ENCODE measurements around the gene PPOX.

The PPOX gene

DNA sequence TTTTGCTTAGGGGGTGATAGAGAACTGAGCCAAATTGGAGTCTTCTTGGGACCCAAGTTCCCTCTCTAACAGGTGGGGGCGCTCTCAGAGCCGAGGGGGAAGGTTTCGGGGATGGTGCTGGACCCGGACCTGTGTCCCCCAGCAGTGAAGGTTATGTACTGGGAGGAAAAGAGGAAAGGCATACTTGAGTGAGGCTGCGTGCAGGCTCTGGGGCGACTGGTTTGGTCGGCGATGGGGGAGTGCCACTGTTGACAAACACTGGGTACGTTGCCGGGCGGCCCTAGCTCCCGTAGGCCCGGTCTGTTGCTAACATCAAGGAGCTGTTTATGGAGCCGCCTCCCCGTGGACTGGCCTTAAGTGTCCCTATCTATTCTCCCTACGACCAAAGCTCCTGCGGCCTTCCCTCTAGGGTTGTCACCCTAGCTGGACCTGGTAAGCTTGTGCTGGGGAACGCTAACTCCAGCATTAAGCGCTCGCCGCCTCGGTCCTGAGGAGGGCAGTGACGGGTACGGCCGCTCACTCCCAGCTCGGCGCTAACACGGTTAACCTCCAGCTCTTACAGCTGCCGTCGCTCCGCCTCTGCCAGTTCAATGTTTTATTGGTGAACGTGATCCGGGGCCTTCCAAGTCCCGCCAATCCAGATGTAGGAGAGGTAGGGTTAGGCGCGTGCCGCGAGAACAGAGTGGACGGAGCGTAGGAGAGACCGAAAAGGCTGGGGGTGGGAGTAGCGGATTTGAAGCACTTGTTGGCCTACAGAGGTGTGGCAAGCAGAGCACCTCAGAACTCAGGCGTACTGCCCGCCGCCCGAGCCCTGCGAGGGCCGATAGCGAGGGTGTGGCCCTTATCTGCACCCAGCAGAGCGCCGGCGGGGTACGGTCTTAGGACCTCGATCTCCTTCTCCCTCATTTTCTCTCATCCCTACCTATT, at the start of gene PPOX:
Gene PPOX (plus strand): TSS at position 685 of the 927 bp plus-strand sequence. CDS start 422 bp downstream, outside the sequence.
- peak; percentile 97 for DNase-seq (ENCODE audit: low spot score)

DNA sequence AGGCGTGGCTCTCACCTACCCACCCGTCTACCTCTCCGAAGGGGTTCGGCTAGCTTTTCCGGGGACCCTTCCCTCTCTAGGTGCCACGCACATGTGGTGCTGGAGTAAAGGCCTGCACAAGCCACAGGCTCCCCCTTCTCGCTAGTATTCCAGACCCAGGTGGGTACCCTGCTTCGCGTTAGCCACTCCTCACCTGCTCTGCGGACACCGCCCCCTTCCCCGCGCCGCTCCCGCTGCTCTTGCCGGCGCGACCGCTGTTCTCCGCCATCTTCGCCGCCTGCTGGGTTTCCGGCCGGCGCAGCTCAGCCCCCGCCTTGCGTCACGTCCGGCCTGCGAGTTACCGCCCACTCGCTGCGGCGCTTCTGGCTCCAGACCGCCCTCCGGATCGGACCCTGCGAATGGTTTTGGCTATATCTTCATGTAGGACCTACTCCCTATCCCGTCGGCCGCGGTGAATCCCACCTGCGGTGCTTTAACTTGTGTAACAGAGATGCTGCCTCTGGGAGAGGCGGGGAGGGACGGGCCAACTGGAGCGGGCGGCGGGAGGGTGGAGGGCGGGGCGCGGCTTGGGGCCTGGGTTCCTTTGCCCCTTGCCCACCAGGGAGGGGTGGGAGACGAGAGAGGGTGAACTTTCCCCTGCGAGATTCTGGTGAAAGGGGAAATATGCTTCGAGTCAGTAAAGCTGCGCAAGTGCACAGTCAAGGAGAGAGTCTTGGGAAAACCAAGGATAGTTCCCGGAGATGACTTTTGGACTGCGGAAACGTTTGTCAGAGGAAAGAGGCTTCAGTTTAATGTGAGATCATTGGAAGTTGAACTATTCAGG, 48.3 kb upstream of the PPOX start, which contains the start of the genes NIT1 and PFDN2:
Gene NIT1 (plus strand): TSS at position 347 of the 823 bp plus-strand sequence. CDS start 72 bp downstream, at position 419.
Gene PFDN2 (minus strand): TSS at position 279 of the 823 bp plus-strand sequence. CDS start 11 bp downstream, at position 268.
- peak; percentile 76 for DNase-seq (ENCODE audit: low spot score)

DNA sequence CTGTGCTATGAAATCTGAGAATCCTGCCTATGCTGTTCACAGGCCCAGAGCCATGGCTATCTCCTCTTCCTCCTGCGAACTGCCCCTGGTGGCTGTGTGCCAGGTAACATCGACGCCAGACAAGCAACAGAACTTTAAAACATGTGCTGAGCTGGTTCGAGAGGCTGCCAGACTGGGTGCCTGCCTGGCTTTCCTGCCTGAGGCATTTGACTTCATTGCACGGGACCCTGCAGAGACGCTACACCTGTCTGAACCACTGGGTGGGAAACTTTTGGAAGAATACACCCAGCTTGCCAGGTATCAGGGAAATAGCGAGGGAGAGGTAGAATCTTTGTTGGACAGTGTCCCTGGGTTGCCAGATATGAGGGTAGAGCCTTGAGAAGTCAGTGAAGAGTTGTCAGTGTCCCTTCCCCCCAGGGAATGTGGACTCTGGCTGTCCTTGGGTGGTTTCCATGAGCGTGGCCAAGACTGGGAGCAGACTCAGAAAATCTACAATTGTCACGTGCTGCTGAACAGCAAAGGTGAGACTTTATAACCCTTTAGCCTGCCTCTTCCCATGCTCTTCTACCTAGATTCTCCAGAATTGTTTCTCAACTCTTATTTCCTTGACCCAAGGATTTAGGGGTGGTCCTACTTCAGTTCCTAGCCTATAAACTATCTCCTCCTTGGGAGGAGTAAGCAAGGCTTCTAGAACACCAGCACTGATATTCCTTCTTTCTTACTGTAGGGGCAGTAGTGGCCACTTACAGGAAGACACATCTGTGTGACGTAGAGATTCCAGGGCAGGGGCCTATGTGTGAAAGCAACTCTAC, 46.9 kb upstream of the PPOX start:
- DNase-seq (ENCODE audit: low spot score) = peak; percentile 71

DNA sequence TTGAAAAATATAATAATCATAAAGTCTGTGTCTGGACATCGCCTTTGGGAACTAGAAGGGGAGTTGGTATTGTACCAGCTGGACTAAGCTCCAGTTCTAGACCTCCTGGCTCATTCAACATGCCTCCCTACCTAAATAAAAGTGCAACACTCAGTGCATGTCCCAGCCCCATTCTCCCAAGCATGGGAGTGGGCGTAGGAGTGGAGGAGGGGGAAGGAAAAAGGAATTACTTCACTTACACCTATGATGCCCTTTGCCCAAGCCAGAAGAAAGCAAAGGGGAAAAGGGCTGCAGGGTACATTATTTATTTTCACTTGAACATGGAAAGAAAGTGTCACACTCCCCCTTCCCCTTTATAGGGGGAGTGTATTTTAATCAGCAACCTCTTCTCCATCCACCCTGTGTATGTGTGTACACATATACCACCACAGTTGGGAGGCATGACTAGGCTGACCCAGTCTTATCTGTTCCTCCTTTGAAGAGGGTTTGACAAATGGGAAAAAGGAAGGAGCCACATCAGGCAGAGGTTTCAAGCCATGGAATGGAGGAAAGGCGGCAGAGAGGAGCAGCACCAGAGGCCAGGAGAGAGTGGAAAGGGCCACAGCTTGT, 45.1 kb upstream of the PPOX start:
- no peak for DNase-seq (ENCODE audit: low spot score)

DNA sequence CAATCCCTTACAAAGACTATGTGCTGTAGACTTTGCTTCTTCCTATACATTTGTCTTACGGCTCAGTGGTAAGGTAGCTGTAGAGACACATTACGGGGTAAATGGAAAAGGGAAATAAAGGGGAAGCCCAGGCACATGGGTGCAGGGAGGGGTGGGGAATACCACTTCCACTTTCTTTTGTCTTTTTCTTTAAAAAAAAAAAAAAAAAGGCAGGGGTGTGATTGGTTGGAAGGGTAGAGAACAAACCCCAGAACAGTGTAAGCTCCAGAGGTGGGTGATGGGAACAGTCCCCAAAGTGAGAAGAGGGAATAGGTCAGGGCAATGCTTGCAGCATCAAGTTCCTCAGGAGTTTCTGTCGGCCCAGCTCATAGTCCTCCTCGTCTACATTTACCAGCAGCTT, 44.4 kb upstream of the PPOX start:
- no peak for DNase-seq (ENCODE audit: low spot score)

DNA sequence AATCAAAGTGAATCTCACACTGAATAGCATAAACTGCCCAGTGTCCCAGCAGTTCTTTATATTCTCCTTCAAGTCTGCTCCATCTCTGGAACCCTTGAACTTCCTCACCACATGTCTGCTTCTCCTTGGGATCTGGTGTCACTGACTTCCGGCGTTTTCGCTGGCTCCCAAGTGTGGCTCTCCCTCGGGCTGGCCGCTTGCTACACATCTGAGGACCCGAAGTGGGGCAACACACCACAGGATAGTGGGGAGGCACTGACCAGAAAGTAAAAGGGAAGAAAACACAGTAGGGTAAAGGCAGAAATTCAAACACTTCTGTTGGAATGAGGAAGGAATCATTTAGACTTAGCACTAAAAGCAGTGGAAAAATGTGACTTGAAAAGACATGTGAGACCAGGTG, 43.3 kb upstream of the PPOX start:
- no peak for DNase-seq (ENCODE audit: low spot score)

DNA sequence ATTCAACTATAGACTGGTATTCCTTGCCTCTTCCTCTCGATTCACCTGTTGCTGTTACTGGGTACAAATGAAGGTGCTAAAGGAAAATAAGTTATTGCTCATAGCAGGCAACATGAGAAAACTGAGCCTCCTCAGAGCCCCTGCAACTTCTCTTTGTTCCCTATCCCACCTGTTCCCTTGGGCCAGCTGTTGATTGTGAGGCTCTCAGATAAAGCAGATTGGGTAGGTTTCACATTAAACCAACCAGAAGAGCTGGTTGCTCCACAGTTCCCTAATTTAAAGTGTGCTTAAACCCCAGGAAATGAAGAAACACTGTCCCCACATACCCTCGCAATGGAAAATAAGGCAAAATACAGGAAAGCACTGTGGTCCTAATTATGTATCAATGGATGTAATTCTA, 38.6 kb upstream of the PPOX start:
- DNase-seq (ENCODE audit: low spot score) = no peak

DNA sequence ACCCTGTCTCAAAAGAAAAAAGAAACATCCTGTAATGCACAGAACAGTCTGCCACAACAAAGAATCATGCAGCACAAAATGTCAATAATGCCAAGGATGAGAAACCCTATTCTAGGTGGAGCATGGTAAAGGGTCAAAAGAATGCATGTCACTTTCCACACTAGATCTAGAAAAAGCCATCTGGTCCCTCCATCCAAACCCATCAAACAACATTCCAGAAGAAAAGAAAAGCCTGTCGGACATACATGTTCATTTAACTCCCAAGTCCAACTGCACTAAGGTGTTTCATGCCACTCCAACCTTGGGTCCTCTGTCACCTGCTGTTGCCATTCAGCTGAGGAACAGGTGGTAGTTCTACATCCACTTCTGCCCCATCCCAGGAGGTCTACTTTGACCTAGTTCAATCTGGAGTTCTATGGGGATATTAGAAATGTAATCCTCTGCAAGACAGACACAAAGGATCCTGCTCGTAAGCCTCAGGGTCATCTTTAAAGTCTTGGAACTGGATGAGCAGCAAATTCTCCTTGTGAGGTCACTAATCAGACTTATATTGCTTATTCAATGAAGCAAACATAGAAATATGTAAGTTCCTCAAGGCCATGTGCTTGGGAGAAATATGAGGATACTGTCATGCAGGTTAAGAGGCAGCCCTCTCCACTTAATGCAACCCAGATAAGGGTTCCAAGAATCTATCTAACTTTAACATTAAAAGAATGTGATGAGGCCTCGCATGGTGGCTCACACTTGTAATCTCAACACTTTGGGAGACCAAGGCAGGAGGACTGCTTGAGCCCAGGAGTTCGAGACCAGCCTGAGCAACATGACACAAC, 37.4 kb upstream of the PPOX start:
- DNase-seq (ENCODE audit: low spot score) = no peak

DNA sequence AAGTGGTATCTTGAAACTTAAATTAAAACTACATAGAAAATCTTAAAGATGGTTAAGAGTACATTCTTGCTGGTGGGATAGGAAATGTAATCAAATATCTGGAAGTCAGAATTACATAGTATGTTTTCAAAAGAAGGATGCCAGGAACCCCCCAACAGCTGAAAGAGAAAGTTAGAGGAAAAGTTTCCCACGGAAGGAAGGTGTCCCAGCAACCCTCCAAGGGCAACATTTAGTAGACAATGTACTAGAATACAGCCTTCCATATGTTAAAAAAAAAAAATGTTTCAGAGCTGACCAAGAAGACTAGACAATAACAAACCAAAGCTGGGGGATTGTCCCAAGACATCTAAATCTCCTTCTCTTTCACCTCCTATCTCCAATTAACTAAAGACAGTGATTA, 36.0 kb upstream of the PPOX start:
- no peak for DNase-seq (ENCODE audit: low spot score)

DNA sequence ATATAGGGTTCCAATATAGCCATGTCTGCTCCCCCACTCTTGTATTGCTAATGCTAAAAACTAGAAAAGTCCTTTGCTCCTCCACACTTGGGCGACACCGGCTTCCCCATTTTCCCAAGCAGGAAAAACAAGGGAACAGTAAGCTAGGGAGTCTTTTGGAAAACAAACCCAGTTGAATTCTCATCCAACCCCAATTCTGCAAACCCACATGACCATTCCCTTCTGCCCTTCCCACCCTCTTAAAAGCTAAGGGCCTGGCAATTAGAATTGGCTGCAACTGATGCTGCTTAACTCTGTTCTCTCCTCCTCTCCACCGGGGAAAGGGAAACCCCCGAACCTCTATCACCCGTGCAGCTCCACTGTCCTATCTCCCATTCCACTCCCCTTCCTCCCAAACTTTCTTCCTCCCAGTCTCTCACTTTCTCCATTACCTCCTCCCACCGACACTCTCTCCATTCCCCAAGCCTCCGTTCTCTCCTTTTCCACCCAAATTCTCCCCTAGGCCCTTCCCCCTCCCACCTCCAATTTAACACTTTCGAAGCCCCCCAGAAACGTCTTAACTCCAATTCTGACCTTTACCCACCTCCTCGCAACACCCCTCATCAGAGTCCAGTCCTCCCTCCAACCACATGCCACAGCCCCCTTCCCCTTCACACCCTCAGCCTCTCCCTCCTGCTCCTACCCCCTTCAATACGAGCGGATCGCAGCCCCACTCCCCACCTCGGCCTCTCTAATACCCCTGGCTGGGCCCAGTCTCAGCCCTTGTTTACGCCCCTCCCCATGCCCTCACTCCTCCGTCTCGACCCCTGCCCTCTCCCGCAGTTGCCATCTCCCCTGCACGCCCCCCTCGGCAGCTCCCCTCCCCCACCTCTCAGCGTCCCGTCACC, 34.5 kb upstream of the PPOX start:
- DNase-seq (ENCODE audit: low spot score) = no peak

DNA sequence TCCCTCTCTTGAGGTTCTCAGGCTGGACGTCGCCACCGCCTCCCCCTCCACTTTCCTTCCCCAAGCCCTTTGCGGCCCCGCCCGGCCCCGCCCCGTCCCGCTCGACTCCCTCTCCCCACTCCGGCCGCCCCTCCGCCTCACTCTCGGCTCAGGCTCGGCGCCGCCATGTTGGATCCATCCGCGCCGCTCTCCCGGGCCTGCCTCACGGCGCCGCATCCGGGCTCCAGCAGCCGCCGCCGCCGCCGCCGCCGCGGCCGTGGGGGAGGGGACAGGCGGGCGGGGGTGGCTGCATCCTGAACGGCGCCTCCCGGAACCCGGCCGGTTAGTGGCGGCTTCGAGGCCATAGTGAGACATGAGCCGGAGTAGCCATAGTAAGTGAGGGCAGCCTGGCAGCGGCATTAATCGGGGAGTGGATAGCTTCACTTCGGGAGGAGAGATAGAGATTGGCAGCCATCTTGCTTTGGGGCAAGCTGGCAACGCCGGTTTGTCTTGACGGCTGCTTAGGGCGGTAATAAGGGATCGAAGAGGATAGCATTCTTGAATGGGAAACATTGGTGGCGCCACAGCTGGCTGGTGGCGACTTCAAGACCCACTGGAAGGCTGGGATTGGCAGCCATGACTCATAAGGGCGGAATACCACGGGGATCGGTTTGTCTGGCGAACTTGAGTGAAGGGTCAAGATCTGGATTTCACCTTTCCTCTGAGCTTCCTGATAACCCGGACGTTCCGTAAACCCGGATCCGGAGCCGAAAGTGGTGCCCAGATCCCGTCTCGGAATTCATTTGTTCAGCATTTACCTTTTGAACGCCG, 33.6 kb upstream of the PPOX start, which contains the start of gene DEDD:
Gene DEDD (minus strand): TSS at position 258 of the 810 bp plus-strand sequence. CDS start 8,205 bp downstream, outside the sequence.
- peak; percentile 95 for DNase-seq (ENCODE audit: low spot score)

DNA sequence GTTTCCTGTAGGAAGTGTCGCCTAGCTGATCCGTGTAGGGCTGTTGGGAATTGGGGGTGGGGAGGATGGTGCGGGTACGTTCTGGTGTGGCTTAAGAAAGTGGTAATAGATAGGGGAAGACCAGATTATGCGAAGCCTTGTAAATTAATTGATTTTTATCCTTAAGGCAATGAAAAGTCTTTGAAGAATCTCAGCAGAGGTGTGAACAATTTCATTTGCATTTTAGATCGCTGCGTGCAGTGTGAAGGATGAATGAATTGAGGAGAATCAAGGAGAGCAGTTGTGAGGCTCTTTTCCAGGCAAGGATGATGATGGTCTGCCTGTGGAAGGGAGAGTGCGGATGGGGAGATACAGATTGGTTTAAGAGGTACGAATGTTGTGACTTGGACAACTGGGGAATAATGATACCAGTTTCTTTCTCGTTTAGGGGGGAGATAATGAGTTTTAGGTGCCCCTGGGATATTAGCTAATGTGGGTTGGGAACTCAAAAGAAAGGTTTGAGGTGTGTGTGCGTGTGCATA, 32.9 kb upstream of the PPOX start:
- DNase-seq (ENCODE audit: low spot score) = no peak

DNA sequence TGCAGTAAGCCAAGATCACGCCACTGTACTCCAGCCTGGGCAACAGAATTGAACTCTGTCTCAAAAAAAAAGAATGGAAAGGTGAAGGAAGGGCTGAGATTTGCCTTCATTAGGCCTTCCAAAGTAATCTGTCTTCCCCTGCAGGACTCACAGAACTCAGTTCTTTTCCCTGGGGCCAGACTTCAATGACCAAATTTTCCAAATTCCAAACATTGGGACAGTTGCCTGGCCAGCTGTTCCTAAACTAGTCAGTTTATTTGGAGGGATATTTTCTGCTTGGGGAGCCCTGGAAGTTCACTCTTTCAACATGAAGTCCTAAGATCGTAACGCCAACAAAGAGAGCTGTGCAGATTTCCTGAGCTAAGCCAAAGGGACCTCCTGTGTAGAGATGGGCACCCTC, 28.3 kb upstream of the PPOX start:
- no peak for DNase-seq (ENCODE audit: low spot score)

DNA sequence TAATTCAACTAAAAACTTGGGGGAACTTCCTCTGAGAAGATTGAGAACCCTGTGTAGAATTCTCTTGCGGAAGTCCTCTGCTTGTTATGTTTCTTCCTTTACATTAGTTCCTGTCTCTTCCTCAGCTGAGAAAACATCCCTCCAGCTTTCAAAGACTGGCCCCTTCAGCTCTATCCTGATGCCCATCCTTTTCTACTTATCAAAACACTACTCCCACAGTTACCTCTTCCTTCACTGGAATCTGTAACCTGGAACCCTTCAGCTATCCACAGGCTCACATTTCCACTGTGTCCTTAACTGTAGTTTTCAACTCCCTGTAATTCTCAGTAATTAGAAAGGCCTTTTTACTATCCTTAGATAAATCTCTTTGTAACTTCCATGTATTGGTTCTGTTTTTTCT, 27.8 kb upstream of the PPOX start:
- no peak for DNase-seq (ENCODE audit: low spot score)

DNA sequence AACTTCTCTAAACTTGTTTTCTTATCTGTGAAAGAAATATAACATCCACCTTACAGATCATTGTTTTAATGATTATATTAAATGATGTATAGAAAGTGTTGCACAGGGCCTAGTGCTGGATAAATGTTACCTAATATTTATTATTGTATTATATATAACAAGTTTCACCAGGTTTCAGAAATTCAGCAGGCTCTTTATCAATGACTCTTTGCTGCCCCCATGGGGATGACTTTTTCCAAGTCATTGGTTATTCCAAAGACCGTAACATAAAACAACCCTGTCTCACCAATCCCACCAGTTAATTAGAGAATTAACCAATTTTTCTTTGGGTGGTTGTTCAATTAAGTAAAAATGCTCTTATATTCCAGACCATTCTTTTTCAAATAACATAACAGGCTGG, 26.5 kb upstream of the PPOX start:
- peak; percentile 71 for DNase-seq (ENCODE audit: low spot score)

DNA sequence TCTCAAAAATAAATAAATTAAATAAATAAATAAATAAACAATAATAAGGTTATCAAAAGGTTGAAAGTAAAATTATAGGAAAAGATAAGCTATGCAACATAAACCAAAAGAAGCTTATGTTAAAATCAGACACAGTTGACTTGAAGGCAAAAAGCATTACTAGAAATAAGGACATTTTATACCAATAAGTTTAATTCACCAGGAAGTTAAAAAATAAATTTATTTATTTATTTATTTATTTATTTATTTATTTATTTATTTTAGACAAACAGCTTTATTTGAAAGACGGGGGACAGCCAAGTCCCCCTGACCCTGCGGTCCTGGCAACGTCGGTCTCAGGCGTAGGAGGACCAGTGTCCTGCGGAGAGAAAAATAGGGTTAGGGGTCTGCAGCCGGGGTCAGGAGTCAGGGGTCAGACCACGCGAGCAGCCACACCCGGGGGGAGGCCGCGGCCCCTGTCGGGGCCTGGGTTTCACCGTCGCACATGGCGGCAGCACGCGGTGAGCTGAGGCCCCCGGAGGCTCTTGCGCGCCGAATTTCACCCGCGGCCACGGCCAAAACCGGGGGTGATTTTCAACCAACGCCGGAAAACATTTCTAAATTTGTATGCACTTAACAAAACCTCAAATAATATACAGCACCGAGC, 25.3 kb upstream of the PPOX start:
- no peak for DNase-seq (ENCODE audit: low spot score)

DNA sequence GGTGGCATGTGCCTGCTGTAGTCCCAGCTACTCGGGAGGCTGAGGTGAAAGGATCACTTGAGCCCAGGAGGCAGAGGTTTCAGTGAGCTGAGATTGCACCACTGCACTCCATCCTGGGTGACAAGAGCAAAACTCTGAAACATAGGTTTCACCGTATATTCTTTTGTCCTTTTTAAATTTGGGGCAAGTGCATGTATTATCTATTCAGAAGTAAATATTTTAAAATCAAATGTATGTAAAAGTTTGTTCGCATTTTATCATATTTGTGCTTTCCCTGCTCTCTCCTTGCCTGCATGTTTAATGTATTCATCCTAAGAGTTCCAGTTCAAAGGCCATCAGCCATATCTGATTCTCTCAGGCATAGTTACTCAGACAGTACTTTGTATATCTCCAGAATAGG, 20.4 kb upstream of the PPOX start:
- no peak for DNase-seq (ENCODE audit: low spot score)

DNA sequence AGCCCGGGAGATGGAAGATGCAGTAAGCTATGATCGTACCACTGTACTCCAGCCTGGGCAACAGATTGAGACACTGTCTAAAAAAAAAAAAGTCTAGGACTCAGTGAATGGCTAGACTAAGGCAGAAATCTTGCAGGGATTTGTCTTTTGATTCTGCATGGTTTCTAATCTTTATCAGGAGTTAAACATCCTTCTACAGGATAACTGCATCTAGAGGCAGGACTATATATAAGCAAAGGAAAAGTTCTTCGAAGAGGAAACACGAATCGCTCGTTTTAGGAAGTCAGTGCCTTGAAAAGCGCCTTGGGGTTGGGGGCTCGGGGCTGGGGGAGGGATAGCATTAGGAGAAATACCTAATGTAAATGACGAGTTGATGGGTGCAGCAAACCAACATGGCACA, 13.1 kb upstream of the PPOX start:
- DNase-seq (ENCODE audit: low spot score) = no peak

Data from CD4-positive, alpha-beta T cell treated with Interleukin-2 at 100 ng/mL for 4 hours (primary cell).